ENCODE results near the gene OR4A16.

OR4A16 gene, protein sequence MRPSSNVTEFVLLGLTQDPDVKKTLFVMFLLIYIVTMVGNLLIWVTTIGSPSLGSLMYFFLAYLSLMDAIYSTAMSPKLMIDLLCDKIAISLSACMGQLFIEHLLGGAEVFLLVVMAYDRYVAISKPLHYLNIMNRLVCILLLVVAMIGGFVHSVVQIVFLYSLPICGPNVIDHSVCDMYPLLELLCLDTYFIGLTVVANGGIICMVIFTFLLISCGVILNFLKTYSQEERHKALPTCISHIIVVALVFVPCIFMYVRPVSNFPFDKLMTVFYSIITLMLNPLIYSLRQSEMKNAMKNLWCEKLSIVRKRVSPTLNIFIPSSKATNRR

DNA sequence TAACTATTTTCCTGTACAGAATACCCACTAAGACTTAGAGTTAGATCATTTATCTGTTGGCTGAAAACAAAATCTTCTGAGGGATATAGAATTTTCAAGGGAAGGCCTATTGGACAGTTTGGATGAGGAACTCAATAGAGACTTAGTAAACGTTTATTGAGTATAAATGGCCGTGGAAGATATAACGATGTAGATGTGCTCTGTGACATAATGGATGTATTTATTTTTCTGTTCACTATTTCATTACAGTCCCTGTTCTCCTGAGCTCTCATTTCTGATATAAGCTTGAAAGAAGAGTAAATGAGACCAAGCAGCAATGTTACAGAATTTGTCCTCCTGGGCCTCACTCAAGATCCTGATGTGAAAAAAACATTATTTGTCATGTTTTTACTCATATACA lies at the start of gene OR4A16:
OR4A16 (plus strand) TSS at position 301 of the 400 bp plus-strand sequence; CDS start at position 301, 0 bp downstream.
- DNase-seq = no peak

DNA sequence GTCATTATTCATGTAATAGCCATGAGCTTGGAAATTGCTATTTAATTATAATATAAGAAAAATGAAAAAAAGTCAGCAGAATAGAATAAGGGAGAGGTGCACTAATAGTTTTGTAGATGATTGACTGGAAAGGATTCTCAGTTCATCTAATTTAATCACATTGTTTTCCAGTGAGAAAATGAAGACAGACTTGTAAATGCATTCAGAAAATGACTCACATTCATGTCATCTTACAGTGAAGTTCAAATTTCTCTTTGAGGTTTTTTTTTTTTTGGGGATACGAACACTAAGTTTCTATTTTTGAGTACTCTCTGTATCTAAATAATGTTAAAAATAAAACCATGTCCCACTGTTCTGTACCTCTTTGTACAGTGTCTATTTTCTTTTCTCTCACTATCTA lies 18.5 kb upstream of the OR4A16 start:
- no peak for DNase-seq

DNA sequence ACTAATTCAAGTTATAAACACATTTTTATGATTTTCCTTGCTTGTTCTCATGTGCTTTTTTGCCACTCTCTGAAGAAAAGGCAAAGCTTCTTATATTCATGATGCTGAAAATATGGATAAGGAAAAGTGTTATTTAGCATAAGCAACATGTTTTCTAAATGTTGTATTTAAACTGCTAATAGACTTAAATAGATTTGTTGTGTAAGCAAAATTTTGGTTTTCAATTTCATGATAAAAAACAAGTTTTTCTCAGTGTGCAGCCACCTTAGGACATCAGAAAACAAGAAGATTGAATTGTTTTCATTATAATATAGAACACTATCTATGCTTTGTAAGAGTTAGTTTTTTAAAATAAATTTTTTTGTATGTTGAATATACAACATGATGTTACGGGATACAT lies 2.3 kb downstream of the OR4A16 start:
- DNase-seq = no peak

DNA sequence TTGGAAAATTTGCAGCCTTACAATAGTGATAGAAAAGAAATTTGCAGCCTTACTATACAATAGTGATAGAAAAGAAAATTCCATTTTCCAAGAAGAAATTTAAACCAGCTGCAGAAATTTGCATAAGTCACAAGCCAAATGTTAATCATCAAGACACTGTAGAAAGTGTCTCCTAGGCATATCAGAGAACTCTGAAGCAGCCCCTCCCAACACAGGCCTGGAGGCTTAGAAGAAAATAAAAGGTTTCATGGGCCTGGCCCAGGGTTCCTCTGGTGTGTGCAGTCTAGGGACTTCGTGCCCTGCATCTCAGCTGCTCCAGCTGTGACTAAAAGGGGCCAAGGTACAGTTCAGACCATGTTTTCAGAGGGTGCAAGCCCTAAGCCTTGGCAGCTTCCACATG lies 6.0 kb downstream of the OR4A16 start:
- no peak for DNase-seq

DNA sequence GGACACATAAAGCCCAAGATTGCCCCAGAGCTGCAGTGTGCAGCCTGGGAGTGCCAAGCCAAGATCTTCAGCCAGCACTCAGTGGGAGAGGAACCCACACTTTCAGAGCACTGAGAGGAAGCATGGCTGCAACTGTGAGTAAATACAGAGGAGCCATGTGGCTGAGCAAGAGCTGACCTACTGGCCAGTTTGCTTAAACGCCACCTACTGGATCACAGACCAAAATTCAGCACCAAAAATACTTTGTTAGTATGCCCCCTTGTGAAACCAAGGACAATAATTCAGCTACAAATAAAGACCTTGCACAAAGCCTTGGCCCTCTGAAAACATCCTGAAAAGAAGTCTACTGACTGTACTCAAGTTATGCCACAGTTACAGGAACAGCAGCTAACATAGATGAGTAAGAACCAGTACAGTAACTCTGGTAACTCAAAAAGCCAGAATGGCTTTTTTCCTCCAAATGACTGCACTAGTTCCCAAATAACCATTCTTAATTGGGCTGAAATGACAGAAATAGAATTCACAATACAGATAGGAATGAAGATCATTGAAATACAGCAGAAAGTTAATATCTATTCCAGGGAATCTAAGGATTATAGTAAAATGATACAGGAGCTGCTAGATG lies 14.7 kb downstream of the OR4A16 start:
- no peak for DNase-seq

DNA sequence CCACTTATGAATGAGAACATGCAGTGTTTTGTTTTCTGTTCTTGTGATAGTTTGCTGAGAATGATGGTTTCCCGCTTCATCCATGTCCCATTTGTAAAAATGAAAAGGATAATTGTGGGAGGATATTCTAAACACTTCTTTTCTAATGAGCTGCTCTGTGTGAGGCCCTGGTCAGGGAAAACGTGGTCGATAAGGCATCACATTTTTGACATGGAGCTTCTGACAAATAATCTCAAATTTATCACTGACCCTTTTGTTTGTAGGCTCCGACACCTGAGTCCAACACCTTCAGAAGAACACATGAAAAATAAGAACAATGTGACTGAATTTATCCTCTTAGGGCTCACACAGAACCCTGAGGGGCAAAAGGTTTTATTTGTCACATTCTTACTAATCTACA lies 24.7 kb downstream of the OR4A16 start, which contains the start of gene OR4A15:
OR4A15 (plus strand) TSS at position 301 of the 400 bp plus-strand sequence; CDS start at position 301, 0 bp downstream.
- no peak for DNase-seq

Measured in inflammatory macrophage treated with lipopolysaccharide for 4 hours (primary cell).